Activated CD4-positive, alpha-beta T cell treated with anti-CD3 and anti-CD28 coated beads, Interleukin-2, amount 10 ng/mL, durations not matched to agents 24 days and 14 days (primary cell): ENCODE data around the gene DNAJC8. TPM values are rescaled to one million over a fixed set of nuclear protein-coding genes. Genes with fewer than 3 reads are reported as not detected.

Source experiments
- DNase-seq: peaks from one replicate; pipeline ENCODE4 v3.0.0; 2022
- H3K27ac Mint-ChIP-seq: one replicate; pipeline ENCODE4 v1.8.0; 2022; ENCODE audit warnings: mild to moderate bottlenecking, mixed read lengths
- H3K27me3 Mint-ChIP-seq: one replicate; pipeline ENCODE4 v1.8.0; 2022; ENCODE audit warnings: mixed read lengths
- H3K36me3 Mint-ChIP-seq: one replicate; pipeline ENCODE4 v1.8.0; 2022; ENCODE audit warnings: low read depth, mild to moderate bottlenecking, mixed read lengths
- H3K4me1 Mint-ChIP-seq: one replicate; pipeline ENCODE4 v1.8.0; 2021; ENCODE audit warnings: mixed read lengths
- H3K4me3 Mint-ChIP-seq: one replicate; pipeline ENCODE4 v1.8.0; 2022; ENCODE audit warnings: mild to moderate bottlenecking, moderate library complexity, mixed read lengths
- H3K9me3 Mint-ChIP-seq: one replicate; pipeline ENCODE4 v1.8.0; 2021; ENCODE audit warnings: mixed read lengths
- intact Hi-C: fragments of 100-400 bp; cut with micrococcal nuclease; formaldehyde crosslinking; loops from one replicate; pipeline ENCODE4 v1.15.1; 2023
- total RNA-seq: library from RNA; stranded (reverse); gene quantifications from 2 replicates; pipeline ENCODE4 v1.2.3, GENCODE V29; 2022

The DNAJC8 gene
- total RNA-seq, 1 donor from 2014 or later, result 103 TPM

GRCh38 chr1:28208818-28209441 lies 23.9 kb downstream of the DNAJC8 start:
- Mint-ChIP-seq H3K4me1 (peaks cover 5% of the 10 kb centered on the region), H3K4me3 (no peak overlapping the region), H3K9me3 (no peaks in the 10 kb centered on the region), H3K27me3 (no peaks in the 10 kb centered on the region), H3K36me3 (peaks cover 51% of the 10 kb centered on the region), H3K27ac (no peak overlapping the region)
- DNase-seq, result peak; percentile 90
- intact Hi-C loops, result loop anchor here (1.0 to 2.0 kb wide), 2 partner anchors 118 to 350 kb away; no protein-coding TSS in a partner anchor

GRCh38 chr1:28205243-28205642 lies 27.6 kb downstream of the DNAJC8 start:
- DNase-seq, result no peak
- Mint-ChIP-seq H3K27me3 (no peaks in the 10 kb centered on the region), H3K4me1 (peaks cover 15% of the 10 kb centered on the region), H3K36me3 (peaks cover 73% of the 10 kb centered on the region), H3K9me3 (no peaks in the 10 kb centered on the region), H3K4me3 (no peak overlapping the region), H3K27ac (no peak overlapping the region)
- intact Hi-C loops, result no loop called here

GRCh38 chr1:28200234-28200873 lies 32.5 kb downstream of the DNAJC8 start:
- Mint-ChIP-seq H3K4me3 (peak overlapping the region; percentile 69), H3K27me3 (no peaks in the 10 kb centered on the region)

GRCh38 chr1:28199328-28200233 lies 33.2 kb downstream of the DNAJC8 start:
- intact Hi-C loops, result loop anchor here (1.0 to 2.0 kb wide), 7 partner anchors 30 to 143 kb away; partner anchors contain the start of genes DNAJC8 and EYA3
- peaks cover 42% of the 10 kb centered on the region for H3K4me1 Mint-ChIP-seq
- no peaks in the 10 kb centered on the region for H3K27me3 Mint-ChIP-seq
- peak overlapping the region; percentile 73 for H3K4me3 Mint-ChIP-seq
- H3K9me3 Mint-ChIP-seq, result peaks cover 6% of the 10 kb centered on the region
- peak; percentile 93 for DNase-seq
- peak overlapping the region; percentile 90 for H3K27ac Mint-ChIP-seq
- peaks cover 74% of the 10 kb centered on the region for H3K36me3 Mint-ChIP-seq

More at GRCh38 chr1:28200234-28200873, 32.5 kb downstream of the DNAJC8 start:
- Mint-ChIP-seq H3K27ac (peak overlapping the region; percentile 90), H3K4me1 (peaks cover 42% of the 10 kb centered on the region), H3K9me3 (peaks cover 6% of the 10 kb centered on the region), H3K36me3 (peaks cover 82% of the 10 kb centered on the region)
- intact Hi-C loops, result loop anchor here (1.0 to 2.0 kb wide), 6 partner anchors 32 to 144 kb away; partner anchors contain the start of genes DNAJC8 and EYA3
- no peak for DNase-seq

DNA sequence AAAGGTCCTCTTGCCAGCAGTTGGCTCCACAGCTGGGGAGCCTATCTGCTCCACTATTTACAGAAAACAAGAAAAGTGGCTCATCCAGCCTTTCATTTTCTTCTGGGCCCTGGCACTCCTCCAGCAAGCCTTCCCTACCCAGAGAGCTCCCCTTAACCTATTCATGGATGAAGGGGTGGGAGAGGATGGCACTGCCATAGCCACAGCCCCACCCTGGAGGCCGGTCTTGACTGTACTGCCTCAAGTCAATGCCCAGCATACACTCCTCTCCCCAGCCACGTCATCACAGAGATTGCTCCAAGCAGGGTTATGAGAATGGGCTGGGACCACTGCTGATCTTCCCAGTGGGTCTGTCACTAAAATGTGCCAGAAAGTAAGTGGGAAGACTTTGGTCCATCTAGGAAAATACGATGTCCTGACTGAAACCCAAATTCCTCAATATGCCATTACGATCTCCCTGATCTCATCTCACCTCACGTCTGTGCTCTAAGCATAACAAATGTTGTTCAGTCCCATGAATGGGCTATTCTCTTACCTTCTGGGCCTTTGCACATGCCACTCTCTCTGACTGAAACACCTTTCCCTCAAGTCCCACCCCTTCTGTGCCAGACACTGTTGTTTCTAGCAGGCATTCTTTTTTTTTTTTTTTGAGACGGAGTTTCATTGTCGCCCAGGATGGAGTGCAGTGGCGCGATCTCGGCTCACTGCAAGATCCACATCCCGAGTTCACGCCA lies 35.0 kb downstream of the DNAJC8 start:
- Mint-ChIP-seq H3K4me1 (peaks cover 42% of the 10 kb centered on the region), H3K36me3 (peaks cover 62% of the 10 kb centered on the region), H3K4me3 (peak overlapping the region; percentile 27), H3K27ac (no peak overlapping the region), H3K9me3 (peaks cover 6% of the 10 kb centered on the region), H3K27me3 (peaks cover 2% of the 10 kb centered on the region)
- intact Hi-C loops, result no loop called here
- DNase-seq, result no peak

- H3K4me1 Mint-ChIP-seq, result peaks cover 41% of the 10 kb centered on the region
- peaks cover 2% of the 10 kb centered on the region for H3K27me3 Mint-ChIP-seq
- H3K9me3 Mint-ChIP-seq, result peaks cover 6% of the 10 kb centered on the region
- no peak overlapping the region for H3K27ac Mint-ChIP-seq
- no peak overlapping the region for H3K4me3 Mint-ChIP-seq
- intact Hi-C loops, result no loop called here
- peaks cover 51% of the 10 kb centered on the region for H3K36me3 Mint-ChIP-seq
- DNase-seq, result no peak
Measured at GRCh38 chr1:28196330-28196729, 36.5 kb downstream of the DNAJC8 start.

DNA sequence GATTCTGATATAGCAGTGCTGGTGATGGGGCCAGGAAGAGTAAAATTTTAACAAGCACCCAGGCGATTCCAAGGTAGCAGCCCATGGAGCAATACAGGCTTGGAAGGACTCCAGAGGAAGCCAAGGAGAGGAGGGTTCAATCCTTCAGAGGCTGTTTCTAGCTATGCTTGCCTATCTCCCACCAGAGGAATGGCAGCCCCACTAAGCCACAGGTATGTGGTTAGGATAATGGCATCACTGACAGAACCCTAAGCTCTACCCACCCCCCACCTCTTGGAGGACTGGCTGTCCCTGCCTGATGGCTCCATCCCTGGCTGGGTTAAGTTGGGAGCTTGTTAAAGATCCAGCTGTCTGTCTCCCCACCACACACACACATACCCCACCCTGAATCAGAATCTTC lies 37.0 kb downstream of the DNAJC8 start:
- Mint-ChIP-seq H3K9me3 (peaks cover 6% of the 10 kb centered on the region), H3K27me3 (peaks cover 4% of the 10 kb centered on the region), H3K4me3 (no peak overlapping the region), H3K4me1 (peaks cover 37% of the 10 kb centered on the region), H3K27ac (no peak overlapping the region), H3K36me3 (peaks cover 45% of the 10 kb centered on the region)
- intact Hi-C loops, result no loop called here
- no peak for DNase-seq

GRCh38 chr1:28194326-28195035 lies 38.3 kb downstream of the DNAJC8 start:
- no peak overlapping the region for H3K27ac Mint-ChIP-seq
- DNase-seq, result no peak
- intact Hi-C loops, result no loop called here
- H3K27me3 Mint-ChIP-seq, result peaks cover 8% of the 10 kb centered on the region
- peaks cover 34% of the 10 kb centered on the region for H3K36me3 Mint-ChIP-seq
- H3K9me3 Mint-ChIP-seq, result peaks cover 6% of the 10 kb centered on the region
- H3K4me1 Mint-ChIP-seq, result peaks cover 27% of the 10 kb centered on the region
- H3K4me3 Mint-ChIP-seq, result no peak overlapping the region

GRCh38 chr1:28193701-28194161 lies 39.1 kb downstream of the DNAJC8 start:
- Mint-ChIP-seq H3K4me3 (no peak overlapping the region), H3K27me3 (peaks cover 9% of the 10 kb centered on the region), H3K4me1 (peaks cover 20% of the 10 kb centered on the region), H3K9me3 (no peaks in the 10 kb centered on the region), H3K36me3 (peaks cover 26% of the 10 kb centered on the region), H3K27ac (no peak overlapping the region)
- no peak for DNase-seq
- intact Hi-C loops, result no loop called here

DNA sequence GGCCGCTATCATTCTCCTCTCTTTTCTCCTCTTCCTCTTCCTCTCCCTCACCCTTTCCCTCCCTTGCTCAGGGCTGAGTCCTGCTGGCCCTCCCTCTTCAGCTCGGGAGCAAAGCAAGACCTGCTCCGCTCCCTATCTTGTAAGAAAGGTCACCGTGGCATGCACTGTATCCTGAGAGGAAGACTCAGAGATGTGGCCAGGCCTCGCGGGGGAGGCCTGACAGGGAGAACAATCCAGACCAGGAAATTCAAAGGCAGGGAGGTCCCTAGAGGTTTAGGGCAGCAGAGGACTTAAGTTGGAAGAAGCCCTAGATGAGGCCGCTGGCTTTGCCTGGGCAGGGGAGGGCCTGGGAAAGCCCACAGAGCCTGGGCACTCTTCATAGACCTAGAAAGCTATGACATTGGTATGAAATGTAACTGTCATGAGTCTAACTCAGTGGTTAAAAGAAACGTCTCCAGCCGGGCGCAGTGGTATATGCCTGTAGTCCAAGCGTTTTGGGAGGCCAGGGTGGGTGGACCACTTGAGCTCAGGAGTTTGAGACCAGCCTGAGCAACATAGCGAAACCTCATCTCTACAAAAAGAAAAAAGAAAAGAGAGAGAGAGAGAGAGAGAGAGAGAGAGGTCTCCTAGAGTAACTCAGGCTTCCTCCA lies 41.7 kb downstream of the DNAJC8 start:
- Mint-ChIP-seq H3K36me3 (peaks cover 4% of the 10 kb centered on the region), H3K4me3 (no peak overlapping the region), H3K9me3 (no peaks in the 10 kb centered on the region), H3K4me1 (peaks cover 4% of the 10 kb centered on the region), H3K27me3 (peaks cover 21% of the 10 kb centered on the region), H3K27ac (no peak overlapping the region)
- intact Hi-C loops, result no loop called here
- no peak for DNase-seq

DNA sequence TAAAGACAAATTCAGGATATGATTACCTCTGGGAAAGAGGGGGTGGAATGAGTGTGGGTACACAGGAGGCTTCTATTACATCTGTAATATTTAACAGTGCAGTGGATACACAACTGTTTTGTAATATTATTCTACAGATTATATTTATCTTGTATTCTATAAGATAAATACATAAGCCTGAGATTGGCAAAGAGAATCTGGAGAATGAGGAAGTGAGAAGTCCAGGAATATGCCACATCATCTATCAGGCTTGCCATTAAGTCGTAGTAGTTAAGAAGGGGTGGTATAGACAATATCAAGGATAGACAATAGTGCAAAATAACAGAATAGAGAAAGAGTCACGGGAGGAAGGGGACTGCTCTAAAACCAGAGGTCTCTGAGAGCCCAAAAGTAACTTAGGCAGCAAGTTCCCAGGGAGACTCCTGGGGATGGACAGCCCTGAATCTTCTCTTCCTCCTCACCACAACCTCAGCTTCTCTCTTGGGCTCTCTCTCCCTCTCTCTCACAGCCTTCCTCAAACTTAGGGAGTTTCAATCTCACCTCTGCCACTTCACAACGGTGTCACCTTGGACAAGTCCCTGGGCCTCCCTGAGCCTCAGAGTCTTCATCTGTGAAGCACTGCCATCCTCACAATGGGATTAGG lies 42.4 kb downstream of the DNAJC8 start:
- intact Hi-C loops, result no loop called here
- no peak for DNase-seq

DNA sequence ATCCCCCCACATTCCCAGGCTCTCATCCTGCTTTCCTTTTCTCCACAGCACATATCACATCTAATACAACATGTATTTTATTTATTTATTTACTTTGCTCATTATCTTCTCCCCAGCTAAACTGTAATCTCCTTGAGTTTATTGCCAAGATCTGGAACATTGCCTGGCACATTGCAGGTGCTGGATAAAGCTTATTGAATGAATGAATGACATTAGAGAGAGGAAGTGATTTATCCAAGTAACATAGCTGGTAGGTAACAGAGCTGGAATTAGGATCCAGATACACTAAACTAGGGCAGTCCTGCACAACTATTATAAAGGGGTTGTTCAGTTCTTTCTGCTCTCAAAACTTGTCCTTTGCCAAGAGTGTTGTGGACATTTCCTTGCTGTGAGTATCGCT lies 47.8 kb downstream of the DNAJC8 start:
- Mint-ChIP-seq H3K27ac (no peak overlapping the region), H3K9me3 (peaks cover 4% of the 10 kb centered on the region), H3K4me3 (no peak overlapping the region), H3K4me1 (peaks cover 11% of the 10 kb centered on the region), H3K27me3 (peaks cover 52% of the 10 kb centered on the region), H3K36me3 (peaks cover 2% of the 10 kb centered on the region)
- intact Hi-C loops, result no loop called here
- DNase-seq, result no peak

More for the DNA sequence above, 42.4 kb downstream of the DNAJC8 start:
- Mint-ChIP-seq H3K27ac (no peak overlapping the region), H3K9me3 (no peaks in the 10 kb centered on the region), H3K36me3 (peaks cover 4% of the 10 kb centered on the region), H3K27me3 (peaks cover 25% of the 10 kb centered on the region), H3K4me1 (peaks cover 4% of the 10 kb centered on the region), H3K4me3 (no peak overlapping the region)
